Tongue (tissue), 2 donors: ENCODE data around the gene TMEM63A. TPM values are rescaled to one million over a fixed set of nuclear protein-coding genes. Genes with fewer than 3 reads are reported as not detected.
"Not testable (repeated sequence)": the region's sequence is repeated elsewhere in the genome, so short reads cannot be mapped to it uniquely, and the experiment has no call there.

Experiments
- DNase-seq: peaks from one replicate; pipeline ENCODE4 v3.0.0-alpha.2; 2015
- total RNA-seq: library from RNA; depleted of rRNA; stranded (reverse); fragments of >200 nt; gene quantifications from one replicate; pipeline ENCODE4 v1.2.3, GENCODE V29; 2014

The TMEM63A gene
- total RNA-seq, 1 donor from 2014 or later, result 39.3 TPM

DNA sequence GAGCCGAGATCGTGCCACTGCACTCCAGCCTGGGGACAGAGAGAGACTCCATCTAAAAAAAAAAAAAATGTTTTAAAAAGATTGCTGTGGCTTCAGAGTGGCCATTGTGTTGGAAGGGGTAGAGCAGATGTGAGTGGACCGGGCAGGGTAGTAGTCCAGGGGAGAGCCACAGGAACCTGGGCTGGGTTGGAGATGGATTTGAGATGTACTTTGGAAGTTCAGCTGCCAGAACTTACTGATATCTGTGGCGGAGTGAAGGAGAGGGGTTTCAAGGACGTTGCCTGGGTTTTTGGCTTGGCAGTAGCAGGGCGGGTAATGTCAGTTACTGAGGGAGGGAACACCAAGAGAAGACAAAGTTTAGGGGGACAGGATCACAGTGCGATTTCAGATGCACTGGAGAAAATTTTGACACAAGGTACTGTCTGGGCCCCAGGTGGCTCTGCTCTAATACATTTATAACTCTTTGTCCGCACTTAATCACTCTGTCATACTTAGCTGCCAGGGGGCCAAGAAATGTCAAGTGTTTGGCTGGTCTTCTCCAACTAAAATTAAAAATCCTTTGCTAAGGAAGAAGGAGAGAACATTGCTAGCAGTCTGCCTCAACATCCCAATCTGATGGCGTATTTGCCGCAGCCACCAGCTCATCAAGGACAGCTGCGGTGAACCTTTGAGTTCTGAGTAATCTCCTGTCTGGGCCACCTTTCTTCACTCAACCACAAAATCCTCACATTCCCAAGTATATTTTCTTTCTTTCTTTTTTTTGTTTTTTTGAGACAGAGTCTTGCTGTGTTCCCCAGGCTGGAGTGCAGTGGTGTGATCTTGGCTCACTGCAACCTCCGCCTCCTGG lies 62.6 kb downstream of the TMEM63A start:
- DNase-seq, result no peak

DNA sequence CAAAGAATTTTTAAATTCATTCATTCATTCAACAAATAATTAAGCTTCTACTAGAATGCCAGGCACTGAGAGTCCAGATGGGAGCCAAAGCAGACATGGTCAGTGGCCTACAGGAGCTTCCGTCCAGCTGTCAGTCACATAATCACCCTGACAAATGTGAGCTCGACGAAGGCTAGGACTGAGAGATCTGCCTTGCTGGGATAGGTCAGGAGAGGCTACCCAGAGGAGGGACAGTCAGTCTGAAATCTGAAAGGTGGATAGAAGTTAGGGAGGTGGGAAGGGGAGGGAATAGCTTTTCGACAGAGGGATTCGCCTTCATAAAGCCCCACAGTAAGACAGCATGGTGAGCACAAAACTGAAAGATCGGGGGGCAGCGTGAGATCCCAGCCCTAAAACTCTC lies 64.0 kb downstream of the TMEM63A start:
- DNase-seq, result no peak

DNA sequence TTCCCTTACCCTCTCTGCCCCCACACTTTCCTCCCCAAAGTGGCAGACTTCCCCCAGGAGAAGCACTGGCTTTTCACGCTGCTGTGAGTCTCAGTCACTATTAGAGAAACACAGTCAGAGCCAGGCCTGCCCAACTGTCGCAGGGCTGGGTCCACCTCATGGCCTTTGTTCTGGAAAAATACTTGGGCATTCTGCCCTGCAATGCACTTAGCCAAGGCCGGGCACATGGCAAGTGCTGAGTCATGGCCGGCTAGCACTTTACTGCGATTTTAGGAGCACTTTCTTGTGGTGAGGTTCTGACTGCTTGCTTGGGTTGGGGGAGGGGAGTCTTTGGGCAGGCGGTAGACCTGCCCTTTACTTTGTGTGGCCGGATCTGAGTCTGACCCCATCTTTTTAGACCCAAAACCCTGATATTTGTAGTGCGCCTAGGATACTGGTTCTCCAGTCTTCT lies 64.5 kb downstream of the TMEM63A start:
- peak; percentile 48 for DNase-seq

DNA sequence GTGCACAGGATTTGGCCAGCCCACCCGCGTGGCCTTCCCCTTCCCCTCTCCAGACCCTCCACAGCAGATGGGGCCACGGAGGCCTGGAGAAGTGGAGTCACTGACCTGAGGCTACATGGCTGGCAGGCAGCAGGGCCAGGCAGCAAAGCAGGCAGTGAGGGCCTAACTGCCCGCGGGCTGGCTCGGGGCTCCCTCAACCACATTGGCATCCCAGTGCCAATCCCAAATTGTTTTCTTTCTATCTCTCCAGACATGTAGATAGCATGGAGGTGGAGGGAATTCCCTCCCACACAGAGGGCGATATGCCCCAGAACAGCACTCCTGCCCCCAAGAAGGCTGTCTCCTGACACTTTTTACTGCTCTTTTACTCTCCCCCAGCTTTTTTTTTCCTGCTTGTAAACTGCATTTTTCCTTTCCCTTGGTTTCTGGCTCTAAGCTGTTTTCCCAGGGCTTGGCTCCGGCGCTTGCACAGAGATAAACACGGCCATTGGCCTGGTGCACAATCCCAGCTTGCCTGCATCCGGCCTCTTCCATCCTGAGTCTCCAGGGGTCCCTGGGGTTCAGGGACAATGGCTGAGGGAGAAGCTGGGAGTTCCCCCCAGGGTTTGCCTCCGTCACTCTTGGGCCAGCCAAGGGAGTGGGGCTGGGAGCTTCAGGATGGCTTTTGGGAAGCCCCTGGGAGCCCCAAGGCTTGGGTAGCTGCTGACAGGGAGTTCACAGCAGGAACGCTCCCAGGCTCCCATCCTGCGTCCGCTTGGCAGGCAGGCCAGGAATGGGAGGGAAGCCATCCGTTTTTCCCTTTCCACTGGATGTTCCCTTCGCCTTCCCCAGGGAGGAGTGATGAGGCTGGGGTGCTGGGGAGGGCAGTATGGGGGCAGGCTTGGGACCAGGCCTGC lies 65.3 kb downstream of the TMEM63A start:
- DNase-seq, result peak; percentile 39

DNA sequence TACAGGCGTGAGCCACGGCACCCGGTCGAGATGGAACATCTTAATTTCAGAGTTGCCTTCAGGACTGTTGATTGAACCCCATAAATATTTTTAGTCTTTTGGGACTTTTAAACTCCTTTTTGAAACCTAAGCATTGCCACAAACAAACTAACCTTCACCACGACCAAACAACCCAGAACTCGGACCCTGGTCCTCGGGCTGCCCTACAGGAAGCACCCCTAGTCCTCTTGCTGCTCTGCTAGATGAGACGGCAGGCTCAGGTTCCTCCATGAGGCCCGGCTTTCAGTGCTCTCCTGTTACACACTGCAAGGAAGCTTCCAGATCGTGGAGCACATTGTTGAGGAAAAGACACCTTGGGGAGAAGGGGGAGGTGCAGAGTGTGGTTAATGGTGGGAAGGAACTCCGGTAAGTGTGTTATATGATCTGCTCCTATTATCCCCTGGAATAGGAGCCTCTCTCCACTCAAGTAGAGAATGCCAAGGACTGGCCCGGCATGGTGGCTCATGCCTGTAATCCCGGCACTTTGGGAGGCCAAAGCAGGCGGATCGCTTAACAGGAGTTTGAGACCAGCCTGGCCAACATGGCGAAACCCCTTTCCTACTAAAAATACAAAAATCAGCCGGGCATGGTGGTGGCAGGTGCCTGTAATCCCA lies 66.5 kb downstream of the TMEM63A start:
- DNase-seq, result no peak

DNA sequence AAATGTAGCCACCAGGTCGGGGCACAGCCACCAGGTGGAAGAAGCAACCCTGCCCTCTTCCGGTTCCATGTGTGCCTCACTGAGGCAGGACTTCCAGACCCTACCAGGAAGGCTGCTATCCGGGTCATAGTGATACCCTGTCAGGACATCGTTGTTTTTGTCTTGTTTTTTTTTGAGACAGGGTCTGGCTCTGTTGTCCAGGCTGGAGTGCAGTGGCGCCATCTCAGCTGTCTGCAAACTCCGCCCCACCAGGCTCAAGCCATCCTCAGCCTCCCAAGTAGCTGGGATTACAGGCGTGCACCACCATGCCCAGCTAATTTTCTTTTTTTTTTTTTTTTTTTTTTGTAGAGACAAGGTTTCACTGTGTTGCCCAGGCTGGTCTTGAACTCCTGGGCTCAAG lies 67.1 kb downstream of the TMEM63A start:
- DNase-seq, result not testable (repeated sequence)

DNA sequence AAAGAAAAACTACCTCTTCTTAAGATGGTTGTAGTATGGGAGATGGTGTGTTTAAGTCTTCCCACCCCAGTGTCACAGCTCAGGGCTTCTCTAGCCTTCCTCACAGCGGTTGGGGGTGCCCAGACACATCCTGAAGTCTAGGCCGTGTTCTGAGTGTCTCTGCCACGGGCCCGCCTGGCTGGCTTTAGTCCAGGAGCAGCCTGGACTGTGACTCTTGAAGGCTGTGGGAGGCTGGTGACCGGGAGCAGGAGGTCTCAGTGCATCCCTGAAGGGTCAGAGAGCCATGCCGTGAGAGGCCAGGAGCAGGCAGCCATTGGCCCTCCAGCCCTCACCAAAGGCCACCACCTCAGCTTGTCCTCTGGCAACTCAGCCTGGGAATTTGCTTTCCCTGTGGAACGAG lies 67.8 kb downstream of the TMEM63A start:
- DNase-seq, result no peak

DNA sequence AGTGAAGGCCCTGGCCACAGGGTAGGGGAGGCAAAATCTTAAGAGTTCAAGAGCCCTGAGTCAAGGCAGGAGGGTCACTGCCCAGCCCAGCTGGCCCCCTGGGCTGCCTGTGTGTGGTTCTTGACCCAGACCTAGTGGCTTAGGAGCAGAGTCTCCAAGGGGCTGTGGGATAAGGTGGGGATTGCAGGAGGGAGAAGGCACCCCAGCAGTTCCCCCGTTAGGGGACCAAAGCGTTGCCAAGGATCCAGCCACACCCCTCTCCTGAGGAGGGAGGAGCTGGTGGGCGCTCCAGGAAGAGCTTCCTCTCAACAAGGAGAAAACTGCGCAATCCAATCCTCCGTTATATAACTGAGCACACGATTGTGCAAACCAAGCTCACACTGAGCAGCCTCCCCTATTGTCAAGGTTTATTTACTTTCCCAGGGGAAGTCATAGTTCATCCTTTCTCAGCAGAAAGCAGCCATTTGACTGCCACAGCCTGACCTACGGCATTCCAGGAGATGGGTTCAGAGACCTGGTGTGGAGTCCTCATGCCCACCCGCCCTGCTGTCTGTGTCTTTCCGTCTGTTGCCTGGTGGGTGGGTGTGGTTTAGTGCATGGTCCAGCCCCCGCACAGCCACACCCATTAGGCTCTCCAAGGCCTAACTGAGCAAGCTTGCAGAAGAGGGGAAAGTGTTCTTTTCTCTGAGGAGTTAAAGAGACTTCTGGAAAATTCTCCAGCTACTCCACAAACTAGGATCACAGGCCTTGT lies 68.8 kb downstream of the TMEM63A start:
- peak; percentile 46 for DNase-seq

DNA sequence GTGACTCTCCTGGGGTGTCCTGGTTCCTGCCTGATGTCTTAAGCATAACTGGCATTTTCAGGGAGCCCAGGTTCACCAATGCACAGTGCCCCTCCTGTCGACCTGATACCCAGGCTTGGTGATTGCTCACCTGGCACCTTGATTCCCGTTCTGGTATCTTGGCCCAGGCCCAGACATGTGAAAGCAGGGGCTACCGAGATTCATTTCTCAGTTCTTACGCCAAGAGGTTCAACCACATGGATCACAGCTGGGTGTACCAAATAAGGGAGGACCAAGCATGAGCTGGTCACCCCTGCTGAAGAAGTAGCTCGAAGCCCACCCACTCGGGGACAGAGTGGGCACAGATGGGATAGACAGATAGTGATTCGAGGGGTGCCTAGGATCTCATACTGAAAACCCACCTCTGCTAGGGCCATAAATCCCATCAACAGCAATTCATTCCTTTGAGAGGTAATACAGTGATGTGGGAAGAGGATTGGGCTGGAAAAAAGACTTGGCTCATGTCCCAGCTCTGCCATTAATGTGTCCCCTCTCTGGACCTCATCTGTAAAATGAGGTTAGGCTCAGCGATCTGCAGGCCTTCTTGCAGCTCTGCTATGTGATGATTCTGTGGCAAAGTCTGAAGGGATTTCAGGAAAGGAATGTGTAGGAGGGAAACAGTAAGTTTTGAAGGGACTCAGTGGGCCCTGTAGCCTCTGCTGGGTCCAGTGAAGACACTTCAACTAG lies 69.5 kb downstream of the TMEM63A start:
- DNase-seq, result no peak

DNA sequence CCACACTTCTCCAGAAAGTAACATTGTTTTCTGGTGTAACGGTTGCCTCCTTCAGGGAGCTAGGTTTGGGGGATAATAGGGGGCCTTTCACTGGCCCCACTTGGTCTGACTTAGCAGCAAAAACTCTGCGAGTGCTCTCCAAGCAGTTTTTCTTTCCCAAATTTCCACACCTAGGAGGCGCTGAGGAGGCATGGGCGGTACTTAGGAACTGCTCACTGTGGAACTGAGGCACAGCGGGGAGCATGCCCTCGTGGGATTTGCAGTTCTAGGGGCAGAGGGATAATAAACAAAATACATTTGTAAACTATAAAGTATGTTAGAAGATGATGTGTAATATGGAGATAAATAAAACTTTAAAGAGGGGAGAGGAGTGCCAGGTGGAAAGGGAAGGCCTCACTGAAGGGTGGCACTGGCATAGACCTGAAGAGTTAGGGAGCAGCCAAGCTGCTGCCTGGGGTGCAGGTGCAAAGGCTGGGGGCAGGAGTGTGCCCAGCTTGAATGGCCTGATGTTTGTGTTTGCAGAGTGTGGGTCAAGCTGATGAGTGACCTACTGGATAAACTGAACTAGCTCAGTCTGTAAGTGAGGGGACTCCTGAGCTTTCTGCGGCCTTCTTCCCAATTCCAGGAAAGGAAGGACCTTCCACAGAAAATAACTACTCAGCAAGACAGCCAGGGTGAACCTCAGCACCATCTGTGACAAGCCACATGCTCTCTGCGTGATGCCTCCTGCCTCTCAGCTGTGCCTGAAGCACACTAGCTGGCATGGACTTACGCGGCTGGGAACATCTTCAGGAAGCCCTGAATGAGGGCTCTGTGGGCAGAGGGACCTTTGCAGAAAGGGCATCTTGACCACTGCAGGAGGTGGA lies 70.3 kb downstream of the TMEM63A start:
- DNase-seq, result peak; percentile 47

DNA sequence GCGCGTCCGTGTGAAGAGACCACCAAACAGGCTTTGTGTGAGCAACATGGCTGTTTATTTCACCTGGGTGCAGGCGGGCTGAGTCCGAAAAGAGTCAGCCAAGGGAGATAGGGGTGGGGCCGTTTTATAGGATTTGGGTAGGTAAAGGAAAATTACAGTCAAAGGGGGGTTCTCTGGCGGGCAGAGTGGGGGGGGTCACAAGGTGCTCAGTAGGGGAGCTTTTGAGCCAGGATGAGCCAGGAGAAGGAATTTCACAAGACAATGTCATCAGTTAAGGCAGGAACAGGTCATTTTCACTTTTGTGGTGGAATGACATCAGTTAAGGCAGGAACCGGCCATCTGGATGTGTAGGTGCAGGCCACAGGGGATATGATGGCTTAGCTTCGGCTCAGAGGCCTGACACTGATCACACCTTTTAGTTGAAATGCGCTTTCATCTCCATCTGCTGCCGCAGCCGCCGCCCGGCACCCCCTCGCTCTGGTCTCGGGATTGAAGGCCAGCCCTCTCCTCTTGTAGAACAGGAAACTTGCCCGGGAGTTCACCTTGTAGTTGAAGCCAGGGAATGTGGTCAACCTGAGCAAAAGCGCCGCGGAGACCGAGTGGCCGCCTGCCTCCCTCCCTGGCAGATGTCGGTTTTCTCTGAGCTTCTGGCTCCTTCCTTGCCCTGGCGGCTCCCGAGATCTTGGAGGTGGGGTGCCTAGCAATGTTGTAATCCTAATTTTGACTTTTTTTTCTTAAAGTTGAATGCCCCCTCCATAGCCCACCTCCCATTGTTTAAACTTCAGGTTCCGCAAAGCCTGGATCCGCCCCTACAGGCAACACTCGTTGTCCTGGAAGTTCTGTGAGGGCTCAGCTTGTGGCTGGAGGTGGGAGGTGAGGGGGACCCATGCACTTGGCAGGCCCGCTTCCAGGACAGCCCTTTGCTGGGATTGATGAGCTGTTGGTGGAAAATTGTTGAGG lies 71.3 kb downstream of the TMEM63A start:
- peak; percentile 58 for DNase-seq

DNA sequence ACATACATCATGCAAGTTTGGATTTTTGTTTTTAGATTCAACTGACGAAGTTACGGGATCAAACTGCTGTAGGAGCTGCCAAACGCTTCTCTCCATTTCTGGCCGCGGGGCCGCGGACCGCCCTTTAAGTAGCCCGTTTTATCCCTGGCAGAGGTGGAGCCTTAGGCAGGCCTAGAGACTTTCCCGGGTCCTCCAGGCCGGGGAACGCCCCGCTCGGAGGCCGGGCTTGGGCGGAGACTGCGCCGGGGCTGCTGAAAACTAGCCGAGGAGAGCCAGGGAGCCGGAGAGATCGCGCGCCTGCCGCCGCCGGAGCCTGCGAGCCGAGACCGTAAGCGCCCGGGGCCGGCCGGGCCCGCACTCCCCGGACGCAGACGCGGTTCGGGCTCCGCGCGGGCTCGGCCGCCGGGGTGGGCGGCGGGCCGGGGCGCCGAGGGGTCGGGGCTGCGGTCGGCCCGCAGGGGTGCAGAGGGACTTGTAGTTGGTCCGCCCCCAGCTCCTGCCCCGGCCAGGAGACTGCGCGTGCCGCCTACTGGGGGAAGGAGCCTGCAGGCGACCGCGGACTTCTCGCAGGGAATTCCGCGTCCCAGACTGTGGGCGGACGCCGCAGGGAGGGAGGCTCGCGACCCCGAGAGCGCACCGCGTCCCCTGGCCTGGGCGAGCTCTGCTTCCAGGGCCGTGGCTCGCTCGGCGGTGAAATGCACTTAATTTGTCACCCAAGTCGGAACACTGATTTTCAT lies 72.2 kb downstream of the TMEM63A start, which contains the start of gene EPHX1:
EPHX1 (plus strand) TSS at position 283 of the 737 bp plus-strand sequence. CDS start 18,606 bp downstream, outside the sequence.
- peak; percentile 93 for DNase-seq

DNA sequence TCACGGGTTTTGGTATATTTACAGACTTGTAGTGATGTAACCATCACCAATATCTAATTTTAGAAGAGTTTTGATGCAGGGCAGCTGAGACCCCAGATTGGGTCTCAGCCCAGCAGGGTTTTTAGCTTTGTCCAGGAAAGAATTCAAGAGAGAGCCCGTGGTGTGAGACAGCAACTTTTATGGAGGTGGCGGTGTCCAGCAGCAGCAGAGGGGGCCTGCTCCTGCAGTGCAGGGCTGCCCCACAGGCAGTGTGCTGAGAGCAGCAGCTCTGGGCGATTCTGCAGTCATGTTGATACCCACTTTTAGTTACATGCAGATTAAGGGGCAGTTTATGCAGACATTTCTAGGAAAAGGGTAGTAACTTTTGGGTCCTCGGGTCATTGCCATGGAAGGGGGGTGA lies 74.0 kb downstream of the TMEM63A start:
- DNase-seq, result no peak

DNA sequence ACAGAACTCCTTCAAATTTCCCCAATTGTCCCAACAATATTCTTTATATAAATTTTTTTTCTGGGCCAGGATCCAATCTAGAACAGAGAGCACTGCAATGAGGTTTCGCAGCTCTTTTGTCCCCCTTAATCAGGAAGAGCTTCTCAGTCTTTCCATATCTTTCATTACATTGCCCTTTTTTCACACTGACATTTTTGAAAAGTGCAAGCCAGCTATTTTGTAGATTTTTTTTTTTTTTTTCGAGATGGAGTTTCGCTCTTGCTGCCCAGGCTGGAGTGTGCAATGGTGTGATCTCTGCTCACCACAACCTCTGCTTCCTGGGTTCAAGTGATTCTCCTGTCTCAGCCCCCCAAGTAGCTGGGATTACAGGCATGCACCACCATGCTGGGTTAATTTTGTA lies 75.4 kb downstream of the TMEM63A start:
- not testable (repeated sequence) for DNase-seq

DNA sequence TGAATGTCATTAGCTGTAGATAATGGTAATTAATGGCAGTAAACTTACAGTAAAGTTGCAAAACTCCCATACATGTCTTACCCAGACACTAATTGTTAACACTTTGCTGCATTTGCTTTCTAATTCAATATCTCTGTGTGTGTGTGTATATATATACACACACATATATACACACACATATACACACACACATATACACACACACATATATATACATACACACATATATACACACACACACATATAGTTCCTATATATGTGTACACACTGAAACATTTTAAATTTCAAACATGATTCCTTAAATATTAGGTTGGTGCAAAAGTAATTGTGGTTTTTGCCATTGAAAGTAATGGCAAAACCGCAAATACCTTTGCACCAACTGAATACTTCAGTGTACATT lies 75.9 kb downstream of the TMEM63A start:
- DNase-seq, result no peak

DNA sequence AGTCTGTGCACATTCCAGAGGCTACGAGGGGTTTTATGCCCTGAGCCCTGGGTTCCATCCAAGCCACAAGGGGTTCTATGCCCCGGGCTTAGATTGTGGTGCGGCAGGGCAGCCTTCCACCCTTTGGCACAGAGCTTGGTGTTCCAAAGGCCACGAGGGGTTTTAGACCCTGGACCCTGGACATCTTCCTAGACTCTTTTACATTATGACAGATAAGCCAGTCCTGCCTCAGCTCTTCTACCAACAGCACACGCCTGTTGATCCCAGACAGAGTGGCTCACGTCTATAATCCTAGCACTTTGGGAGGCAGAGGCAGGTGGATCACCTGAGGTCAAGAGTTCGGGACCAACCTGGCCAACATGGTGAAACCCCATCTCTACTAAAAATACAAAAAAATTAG lies 81.0 kb downstream of the TMEM63A start:
- not testable (repeated sequence) for DNase-seq

DNA sequence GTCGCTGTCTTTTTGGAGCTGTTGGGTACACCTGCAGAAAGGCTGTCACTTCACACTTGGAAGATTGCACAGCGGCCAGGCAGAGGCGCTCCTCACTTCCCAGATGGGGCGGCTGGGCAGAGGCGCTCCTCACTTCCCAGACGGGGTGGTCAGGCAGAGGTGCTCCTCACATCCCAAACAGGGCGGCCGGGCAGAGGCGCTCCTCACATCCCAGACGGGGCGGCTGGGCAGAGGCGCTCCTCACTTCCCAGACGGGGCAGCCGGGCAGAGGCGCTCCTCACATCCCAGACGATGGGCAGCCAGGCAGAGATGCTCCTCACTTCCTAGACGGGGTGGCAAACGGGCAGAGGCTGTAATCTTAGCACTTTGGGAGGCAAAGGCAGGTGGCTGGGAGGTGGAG lies 86.1 kb downstream of the TMEM63A start:
- not testable (repeated sequence) for DNase-seq
